GM18861 (cell line): ENCODE results near the gene PUM1.
"Not testable (repeated sequence)": the region's sequence is repeated elsewhere in the genome, so short reads cannot be mapped to it uniquely, and the experiment has no call there.

ENCODE experiments used
- ATAC-seq: cut with Tn5 transposase; IDR thresholded peaks from one replicate; pipeline ENCODE4 v1.9.1; 2021; ENCODE audit not compliant: unreplicated experiment

The PUM1 gene, protein sequence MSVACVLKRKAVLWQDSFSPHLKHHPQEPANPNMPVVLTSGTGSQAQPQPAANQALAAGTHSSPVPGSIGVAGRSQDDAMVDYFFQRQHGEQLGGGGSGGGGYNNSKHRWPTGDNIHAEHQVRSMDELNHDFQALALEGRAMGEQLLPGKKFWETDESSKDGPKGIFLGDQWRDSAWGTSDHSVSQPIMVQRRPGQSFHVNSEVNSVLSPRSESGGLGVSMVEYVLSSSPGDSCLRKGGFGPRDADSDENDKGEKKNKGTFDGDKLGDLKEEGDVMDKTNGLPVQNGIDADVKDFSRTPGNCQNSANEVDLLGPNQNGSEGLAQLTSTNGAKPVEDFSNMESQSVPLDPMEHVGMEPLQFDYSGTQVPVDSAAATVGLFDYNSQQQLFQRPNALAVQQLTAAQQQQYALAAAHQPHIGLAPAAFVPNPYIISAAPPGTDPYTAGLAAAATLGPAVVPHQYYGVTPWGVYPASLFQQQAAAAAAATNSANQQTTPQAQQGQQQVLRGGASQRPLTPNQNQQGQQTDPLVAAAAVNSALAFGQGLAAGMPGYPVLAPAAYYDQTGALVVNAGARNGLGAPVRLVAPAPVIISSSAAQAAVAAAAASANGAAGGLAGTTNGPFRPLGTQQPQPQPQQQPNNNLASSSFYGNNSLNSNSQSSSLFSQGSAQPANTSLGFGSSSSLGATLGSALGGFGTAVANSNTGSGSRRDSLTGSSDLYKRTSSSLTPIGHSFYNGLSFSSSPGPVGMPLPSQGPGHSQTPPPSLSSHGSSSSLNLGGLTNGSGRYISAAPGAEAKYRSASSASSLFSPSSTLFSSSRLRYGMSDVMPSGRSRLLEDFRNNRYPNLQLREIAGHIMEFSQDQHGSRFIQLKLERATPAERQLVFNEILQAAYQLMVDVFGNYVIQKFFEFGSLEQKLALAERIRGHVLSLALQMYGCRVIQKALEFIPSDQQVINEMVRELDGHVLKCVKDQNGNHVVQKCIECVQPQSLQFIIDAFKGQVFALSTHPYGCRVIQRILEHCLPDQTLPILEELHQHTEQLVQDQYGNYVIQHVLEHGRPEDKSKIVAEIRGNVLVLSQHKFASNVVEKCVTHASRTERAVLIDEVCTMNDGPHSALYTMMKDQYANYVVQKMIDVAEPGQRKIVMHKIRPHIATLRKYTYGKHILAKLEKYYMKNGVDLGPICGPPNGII

GRCh38 chr1:31065310-31066217 lies at the start of gene PUM1:
TSS of gene PUM1 (minus strand) at chr1:31065717. CDS start at chr1:31059566, 6,151 bp downstream.
- ATAC-seq, result peak; percentile 88

DNA sequence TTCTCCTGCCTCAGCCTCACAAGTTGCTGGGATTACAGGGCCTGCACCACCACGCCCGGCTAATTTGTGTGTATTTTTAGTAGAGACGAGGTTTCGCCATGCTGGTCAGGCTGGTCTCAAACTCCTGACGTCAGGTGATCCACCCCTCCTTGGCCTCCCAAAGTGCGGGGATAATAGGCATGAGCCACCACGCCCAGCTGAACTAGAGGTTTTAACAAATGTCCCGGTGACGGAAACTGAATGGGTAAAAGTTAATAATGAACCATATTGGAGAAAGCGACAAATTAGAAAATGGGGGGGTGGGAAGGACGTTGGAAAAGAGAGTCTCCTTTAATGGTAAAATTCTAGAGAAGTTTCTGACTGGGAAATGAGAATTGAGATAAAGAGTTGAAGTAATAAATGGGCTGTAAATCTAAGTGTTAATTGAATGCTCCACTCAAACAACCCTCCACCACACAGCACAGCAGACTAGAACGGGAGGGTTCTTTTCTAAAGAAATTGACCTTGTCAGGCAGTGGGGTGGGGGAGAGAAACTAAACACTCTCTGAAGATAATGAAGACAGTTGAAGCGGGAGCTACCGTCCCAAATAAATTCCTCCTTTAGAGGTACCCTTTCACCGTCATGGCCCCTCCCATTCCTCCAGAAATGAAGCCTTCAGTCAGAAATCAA lies 46.9 kb upstream of the PUM1 start:
- ATAC-seq, result no peak

DNA sequence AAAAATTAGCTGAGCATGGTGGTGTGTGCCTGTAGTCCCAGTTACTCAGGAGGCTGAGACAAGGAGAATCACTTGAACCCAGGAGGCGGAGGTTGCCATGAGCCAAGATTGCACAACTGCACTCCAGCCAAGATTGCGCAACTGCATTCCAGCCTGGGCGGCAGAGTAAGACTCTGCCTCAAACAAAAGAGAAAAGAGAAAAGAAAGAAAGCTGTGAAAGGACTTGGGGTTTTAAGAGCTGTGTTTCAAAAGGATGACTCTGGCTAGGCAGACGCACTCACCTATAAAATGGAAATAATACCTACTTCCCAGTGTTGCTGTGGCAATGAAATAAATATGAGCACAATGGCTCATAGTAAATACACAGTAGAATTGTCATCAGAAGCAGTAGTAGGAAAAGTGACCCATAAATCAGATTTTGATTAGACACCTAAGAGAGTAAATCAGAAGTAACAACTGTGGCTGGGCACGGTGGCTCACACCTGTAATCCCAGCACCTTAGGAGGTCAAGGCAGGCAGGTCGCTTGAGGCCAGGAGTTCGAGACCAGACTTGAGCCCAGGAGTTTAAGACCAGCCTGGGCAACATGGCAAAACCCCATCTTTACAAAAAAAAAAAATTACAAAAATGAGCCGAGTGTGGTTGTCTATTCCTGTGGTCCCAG lies 45.9 kb upstream of the PUM1 start:
- no peak for ATAC-seq

DNA sequence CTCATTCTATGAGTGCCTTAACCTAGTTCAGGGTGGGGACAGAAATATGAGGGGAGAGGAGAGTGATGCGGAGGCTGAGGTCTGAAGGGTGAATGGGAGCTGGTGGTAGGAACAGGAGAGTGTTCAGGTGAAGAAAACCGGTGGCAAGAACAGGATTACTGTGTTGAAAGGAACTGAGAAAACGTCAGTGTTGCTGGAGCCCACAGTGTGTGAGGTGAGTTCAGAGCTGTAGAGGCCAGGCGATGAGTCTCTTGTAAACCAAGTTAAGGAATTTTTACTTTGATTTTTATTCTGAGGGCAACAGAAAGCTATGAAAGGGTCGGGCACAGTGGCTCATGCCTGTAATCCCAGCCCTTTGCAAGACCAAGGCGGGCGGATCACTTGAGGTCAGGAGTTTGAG lies 45.3 kb upstream of the PUM1 start:
- ATAC-seq, result no peak

GRCh38 chr1:31108861-31109260 lies 43.3 kb upstream of the PUM1 start:
- ATAC-seq, result no peak

DNA sequence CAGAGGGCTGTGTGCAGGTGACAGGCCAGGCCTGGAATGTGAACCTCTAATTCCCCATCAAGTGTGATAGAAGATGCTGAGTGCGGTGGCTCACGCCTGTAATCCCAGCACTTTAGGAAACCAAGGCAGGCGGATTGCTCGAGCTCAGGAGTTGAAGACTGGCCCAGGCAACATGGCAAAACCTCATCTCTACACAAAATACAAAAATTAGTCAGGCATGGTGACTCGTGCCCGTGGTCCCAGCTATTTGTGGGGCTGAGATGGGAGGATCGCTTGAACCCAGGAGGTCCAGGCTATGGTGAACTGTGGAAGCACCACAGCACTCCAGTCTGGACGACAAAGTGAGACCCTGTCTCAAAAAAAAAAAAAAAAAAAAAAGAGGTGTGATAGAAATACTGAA lies 40.1 kb upstream of the PUM1 start:
- ATAC-seq, result no peak

DNA sequence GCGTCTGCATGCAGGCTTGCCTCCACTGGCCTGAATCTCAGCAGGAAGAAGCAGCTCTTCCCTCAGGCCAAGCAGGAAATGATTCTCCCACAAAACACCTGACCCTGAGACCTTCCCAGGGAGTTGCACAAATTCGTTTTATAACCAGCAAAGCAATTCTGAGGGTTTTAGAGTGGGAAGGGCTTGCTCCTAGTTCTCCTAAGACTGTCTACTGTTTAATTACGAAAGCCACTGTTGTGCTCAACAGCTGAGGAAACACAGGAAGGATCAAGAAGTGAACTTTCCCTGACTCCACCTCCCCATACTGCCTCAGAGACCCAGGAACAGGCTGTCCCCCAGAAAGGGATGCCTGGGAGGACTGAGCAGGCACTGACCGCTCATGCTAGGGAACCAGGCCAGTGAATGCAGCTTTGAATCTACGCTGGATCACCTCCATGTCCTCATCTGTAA lies 37.0 kb upstream of the PUM1 start:
- ATAC-seq, result no peak

GRCh38 chr1:31101147-31101502 lies 35.6 kb upstream of the PUM1 start:
- no peak for ATAC-seq

DNA sequence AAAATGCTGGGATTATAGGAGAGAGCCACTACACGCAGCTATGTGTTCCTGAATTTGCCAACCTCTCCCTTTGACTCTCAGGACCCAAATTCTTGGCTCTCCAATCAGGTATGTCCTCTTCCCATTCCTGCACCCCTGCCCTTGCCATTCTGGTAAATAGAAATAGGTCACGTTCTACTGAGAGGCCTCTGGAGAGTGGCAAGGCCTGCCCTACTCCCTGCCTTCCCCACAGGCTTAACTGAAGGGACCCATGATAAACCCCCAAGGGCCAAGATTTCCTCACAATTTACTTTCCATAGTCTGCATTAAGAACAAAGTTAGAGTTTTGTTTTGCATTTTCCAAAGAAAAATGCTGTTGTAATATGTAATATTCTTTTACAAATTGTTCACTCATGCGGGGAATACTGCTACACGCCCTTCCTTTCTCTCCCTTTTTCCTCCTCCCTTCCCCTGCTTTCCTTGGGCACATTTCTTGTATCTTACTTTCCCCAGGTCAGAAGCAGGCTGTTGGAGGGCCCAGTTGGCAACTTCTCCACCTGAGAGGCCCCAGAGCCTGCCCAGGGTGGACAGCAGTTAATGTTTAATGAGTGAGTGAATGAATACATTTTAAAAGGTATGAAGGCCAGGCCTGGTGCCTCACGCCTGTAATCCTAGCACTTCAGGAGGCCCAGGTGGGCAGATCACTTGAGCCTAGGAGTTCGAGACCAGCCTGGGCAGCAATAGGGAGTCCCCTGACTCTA lies 33.9 kb upstream of the PUM1 start:
- no peak for ATAC-seq

GRCh38 chr1:31095985-31096384 lies 30.5 kb upstream of the PUM1 start:
- ATAC-seq, result no peak

- no peak for ATAC-seq
These were observed 29.9 kb upstream of the PUM1 start for GRCh38 chr1:31095298-31095981.

DNA sequence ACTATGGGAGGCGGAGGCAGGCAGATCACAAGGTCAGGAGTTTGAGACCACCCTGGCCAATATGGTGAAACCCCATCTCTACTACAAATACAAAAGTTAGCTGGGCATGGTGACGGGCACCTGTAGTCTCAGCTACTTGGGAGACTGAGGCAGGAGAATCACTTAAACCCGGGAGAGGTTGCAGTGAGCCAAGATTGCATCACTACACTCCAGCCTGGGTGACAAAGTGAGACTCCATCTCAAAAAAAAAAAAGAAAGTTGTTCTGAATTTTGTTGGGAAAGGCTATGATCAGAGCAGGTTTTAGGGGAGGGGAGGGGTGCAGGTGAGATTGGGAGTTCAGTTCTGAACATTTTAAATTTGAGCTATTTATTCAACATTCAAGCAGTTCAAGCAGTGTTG lies 22.6 kb upstream of the PUM1 start:
- ATAC-seq, result not testable (repeated sequence)

DNA sequence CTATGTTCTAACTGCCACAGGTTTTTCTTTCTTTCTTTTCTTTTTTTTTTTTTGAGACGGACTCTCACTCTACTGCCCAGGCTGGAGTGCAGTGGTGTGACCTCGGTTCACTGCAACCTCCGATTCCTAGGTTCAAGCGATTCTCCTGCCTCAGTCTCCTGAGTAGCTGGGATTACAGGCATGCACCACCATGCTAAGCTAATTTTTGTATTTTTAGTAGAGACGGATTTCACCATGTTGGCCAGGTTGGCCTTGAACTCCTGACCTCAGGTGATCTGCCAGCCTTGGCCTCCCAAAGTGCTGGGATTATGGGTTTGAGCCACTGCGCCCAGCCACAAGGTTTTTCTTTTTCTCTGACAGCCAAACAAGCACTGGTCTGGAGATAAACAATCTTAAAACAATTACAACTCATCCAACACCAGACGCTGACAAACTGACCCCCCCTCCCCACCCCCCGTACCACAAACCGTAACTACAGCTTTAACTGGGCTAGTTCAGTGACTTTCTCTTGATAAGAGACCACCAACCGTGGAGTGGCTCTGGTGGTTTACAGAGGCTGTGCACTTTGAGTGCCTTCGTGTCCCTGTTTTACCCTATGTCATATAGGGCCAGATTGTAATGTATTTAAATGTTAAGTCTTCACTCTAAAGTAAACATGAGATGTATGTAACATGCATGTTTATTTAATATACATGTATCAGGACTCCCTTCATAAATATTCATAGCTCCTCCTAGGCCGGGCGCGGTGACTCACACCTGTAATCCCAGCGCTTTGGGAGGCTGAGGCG lies 19.5 kb upstream of the PUM1 start:
- no peak for ATAC-seq

GRCh38 chr1:31082385-31082784 lies 16.9 kb upstream of the PUM1 start:
- ATAC-seq, result no peak

DNA sequence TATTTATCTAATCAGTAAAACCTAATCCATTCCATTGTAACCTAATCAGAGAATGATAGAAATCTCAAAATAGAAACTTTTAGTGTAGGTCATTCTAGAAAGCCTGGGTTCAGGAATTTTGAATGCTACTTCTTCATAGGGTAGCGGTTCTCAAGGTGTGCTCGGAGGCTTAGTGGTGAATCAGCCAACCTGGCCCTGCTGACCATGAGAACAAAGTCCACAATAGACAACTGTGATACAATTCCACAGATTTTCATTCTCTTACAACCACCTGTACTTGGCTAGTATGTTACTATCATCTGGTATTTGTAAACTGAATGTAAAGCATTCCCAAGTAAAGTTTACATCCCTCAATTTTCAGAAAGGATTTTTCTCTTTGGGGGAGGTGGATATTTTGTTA lies 7.5 kb upstream of the PUM1 start:
- no peak for ATAC-seq

DNA sequence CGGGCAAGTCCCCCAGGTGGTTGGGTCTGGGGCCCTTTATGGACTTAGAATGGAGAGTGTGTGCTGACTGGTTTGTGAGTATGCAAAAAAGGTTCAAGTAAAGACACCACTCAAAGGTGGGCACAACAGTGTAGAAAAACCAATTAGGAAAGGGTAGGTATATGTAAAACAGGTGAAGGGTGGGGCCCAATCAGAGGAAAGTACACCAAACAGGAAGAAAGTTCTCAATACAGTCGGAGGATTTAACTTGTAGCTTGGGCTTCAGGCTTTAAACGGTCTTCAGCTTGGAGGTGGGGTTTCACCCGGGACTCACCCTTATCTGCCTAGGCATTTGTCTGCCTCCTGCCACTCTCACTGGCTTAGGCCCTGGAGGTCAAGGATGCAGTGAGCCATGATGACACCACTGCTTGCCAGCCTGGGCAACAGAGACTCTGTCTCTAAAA lies 6.8 kb upstream of the PUM1 start:
- no peak for ATAC-seq

DNA sequence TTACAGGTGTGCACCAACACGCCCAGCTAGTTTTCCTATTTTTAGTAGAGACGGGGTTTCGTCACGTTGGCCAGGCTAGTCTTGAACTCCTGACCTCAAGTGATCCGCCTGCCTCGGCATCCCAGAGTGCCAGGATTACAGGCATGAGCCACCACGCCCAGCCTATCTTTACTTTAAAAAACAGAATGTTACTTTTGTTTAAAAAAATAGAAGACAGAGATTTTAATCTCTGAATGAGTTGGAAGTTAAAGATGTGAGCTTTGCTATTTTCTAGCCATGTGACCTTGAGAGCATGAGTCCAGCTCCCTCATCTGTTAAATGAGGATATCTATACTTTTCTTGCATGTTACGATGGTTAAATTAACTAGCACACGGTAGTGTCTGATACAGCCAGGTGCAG lies 3.9 kb upstream of the PUM1 start:
- no peak for ATAC-seq
